Measurements from ENCODE around the gene NIT1. TPM values are rescaled to one million over a fixed set of nuclear protein-coding genes. Genes with fewer than 3 reads are reported as not detected.

The NIT1 gene
- total and polyA plus RNA-seq, 2 of the 8 experiments (the other 6 are each of a cell fraction or from before 2014, with no cell fraction given) = 33.0 to 40.4 TPM

GRCh38 chr1:161166669-161167548 is 49.0 kb downstream of the NIT1 start (continued):
- no peak for TF ChIP-seq SAP30 (IDR thresholded peaks at IDR 0.05; ENCODE audit: insufficient read depth, insufficient replicate concordance, low read length)
- TF ChIP-seq TAF1 (IDR thresholded peaks at IDR 0.05; ENCODE audit: low read depth, low read length) = no peak

Measured in H1 (cell line).